MCF 10A (cell line): ENCODE data around the gene SERPINA9. TPM values are rescaled to one million over a fixed set of nuclear protein-coding genes. Genes with fewer than 3 reads are reported as not detected.

Experiments used
- total RNA-seq: library from RNA; stranded (reverse); gene quantifications from 2 replicates; pipeline ENCODE4 v1.2.3, GENCODE V29; 2022

Gene SERPINA9
- total RNA-seq, 1 experiment from 2014 or later: not detected

Other genes starting within 250 kb of the SERPINA9 start
- not detected in 2 replicates for gene SERPINA10, start 182.9 kb downstream of the SERPINA9 start, total RNA-seq
- not detected in 2 replicates for gene SERPINA6, start 152.9 kb downstream of the SERPINA9 start, total RNA-seq
- gene SERPINA2, start 109.5 kb downstream of the SERPINA9 start, total RNA-seq: not detected in 2 replicates
- gene SERPINA1, start 87.6 kb downstream of the SERPINA9 start, total RNA-seq: 38.1 and 42.5 TPM in 2 replicates
- gene SERPINA11, start 23.4 kb downstream of the SERPINA9 start, total RNA-seq: not detected in 2 replicates
- gene SERPINA12, start 33.3 kb upstream of the SERPINA9 start, total RNA-seq: not detected in 2 replicates
- not detected in 2 replicates for gene SERPINA4, start 85.2 kb upstream of the SERPINA9 start, total RNA-seq
- gene SERPINA5, start 105.2 kb upstream of the SERPINA9 start, total RNA-seq: 0.35 TPM in 1 of 2 replicates, not detected in the other
- gene SERPINA3, start 136.2 kb upstream of the SERPINA9 start, total RNA-seq: 44.5 and 54.5 TPM in 2 replicates